ENCODE data around the gene C11orf86.
"Not testable (repeated sequence)": the region's sequence is repeated elsewhere in the genome, so short reads cannot be mapped to it uniquely, and the experiment has no call there.

C11orf86 gene, protein sequence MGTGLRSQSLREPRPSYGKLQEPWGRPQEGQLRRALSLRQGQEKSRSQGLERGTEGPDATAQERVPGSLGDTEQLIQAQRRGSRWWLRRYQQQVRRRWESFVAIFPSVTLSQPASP

DNA sequence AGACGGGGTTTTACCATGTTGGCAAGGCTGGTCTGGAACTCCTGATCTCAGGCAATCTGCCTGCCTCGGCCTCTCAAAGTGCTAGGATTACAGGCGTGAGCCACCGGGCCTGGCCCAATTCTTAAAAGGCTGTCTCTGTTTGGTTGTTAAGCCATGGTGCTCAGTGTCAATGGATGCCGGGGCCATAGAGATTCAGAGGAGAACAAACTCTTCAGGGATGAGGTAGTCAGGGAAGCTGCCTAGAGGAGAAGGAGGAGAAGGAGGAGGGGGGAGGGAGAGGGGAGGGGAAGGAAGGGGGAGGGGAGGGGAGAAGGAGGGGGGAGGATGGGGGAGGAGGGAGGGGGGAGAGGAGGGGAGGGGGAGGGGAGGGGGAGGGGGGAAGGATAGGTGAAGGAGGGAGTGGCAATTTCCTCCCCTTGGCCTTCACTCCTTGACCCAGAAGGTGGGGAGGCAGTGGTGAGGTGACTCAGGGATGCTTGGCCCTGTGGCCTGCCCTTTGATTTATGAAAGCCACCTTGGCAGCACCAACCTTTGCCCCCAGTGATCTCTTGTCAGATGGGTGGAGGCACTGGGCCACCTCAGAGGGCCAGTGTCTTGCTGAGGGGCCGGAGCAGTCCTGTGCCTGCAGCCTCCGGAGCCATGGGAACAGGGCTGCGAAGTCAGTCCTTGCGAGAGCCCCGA is at the start of gene C11orf86:
Gene C11orf86 (plus strand): TSS at position 581 of the 681 bp plus-strand sequence. CDS start 59 bp downstream, at position 640.
- no peak for DNase-seq

DNA sequence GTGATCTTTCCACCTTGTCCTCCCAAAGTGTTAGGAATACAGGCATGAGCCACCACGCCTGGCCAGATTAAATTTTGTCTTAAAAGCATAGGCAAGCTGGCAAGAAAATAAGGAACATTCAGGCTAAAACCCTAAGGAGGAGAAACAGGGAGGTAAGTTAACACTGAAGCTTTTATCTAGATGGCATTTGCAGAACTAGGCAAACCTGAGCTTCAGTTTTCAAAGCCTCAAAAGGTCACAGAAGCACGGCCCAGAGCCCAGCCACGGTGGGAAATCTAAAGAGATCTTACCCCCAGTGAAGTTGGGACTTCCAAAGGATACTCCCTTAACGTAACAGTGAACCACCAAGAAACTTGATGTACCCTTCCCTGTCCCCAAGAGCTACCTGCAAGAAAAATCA is 45.4 kb upstream of the C11orf86 start:
- no peak for DNase-seq

DNA sequence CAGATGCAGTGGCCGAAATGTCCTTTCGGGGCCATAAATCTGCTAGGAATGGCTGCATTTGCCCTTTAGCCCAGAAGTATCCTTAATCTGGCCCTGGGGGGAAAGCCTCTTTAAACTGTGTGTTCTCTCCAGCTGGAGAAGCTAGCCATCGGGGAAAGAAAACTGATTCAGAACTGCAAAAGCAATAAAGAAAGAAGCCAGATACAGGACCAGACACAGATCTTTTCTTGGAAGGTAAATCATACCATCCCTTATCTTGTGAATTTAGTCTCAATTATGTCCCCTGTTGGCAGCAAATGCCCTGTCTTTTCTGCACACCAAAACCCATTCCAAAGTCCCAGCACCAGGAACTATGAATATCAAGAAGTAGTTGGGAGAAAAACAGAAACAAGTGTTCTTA is 42.6 kb upstream of the C11orf86 start:
- DNase-seq, result no peak

DNA sequence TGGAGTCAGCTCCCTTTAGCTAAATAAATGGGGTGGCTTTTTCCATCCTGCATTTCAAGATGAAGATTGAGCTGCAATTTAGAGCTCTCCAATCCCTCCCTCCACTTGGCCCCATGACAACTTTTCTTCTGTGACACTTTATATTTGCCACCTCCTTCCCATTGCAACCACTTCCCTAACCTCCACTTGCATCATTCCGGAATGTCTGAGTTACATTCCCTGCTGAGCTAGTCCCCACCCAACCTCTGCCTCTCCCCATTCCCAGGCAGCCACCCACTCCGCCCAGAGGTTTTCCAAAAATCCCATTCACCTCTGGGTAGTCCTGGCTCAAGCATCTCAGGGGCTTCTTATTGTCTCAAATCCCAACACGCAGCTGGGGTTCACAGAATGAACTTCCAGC is 41.6 kb upstream of the C11orf86 start:
- DNase-seq, result no peak

DNA sequence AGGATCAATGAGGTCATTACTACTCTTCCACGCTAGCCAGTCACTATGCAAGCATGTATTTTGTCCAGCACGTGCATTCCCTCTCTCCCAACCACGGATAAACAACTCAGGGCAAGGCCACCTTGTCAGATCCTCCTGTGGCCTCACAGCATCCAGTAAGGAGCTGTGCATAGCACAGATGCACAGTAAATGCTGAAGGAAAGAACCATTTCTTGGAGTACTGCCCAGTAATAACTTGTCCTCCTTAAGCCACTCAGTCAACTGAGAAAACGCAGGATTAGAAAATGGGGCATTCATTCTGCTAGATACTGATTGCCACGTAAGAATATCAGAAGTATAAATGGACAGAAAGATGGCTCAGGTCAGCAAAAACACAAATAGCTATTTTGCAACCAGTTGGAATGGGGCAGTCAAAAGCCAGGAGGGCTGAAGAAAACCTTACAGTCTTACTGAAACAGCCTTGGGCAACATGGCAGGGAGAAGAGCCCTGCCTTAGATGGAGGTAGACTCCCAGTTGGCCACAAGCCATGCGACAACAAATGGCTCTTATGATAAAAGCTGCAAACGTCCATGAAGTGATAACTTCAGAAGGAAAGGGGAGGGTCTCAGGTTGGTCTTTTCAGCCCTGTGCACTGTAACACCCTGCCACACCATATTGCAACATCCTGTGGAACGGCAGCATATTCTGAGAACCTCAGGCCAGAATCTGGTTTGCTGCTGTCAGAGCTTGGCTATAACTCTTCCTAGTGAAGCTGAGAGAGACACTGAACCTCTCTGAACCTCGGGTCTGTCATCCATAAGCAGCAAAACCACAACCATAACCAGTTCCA is 39.9 kb upstream of the C11orf86 start:
- no peak for DNase-seq

DNA sequence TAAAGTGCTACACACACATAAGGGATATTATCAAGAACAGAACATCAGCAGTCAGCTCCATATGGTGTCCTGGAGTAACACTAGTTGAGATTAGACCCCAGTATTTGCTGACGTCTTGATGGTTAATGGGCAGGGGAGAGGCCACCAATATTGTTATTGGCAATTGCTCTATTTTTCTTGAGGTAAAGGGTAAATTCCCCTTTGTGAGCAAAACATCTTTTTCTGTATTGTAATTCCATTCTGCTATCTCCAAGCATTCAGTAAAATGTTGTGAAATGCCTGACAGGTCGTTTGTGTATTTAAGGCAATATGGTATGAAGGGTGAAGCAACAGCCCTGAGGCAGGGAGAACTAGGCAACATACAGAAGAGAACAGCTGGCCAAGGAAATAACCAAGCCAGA is 38.8 kb upstream of the C11orf86 start:
- DNase-seq, result no peak

DNA sequence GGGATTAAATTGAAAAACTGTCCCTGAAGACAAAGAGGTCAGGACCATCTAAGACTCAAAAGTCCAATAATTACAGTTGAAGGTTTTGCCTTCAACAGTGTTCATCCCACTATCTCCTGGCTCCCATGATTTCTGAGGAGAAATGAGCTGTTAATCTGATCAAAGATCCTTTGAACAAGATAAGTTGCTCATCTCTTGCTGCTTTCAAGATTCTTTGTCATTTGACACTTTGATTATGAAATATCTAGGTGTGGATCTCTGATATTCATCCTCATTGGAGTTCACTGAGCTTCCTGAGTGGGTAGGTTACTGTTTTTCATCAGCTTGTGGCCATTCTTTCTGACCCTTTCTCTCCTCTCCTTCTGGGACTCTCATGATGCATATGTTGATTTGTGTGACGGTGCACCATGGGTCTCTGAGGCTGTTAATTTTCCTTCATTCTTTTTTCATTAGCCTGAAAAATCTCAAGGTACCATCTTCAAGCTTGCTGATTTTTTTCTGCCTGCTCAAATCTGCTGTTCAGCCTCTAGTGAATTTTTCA is 37.8 kb upstream of the C11orf86 start:
- no peak for DNase-seq

DNA sequence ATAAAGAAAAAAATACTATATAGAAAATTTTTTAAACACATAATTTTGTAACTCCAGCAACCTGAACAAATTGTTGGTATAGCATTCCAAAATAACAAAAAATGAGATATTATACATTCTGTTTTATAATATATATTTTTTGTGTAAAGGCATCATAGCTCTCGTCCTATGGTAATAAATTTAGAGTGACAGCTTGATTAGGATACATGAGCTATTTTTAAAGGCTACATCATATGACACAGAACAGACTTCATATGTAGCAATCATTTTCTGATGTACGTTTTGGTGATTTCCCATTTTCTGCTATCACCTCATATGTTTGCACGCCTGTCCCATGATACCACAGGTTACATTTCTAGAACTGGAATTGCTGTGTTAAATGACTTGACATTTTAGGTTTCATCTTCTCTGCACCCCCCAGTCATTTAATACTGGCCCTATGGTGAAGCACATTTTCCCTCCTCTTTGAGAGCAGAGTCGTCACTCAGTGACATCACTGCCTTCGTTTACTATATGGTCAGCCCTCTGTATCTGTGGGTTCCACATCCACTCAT is 36.4 kb upstream of the C11orf86 start:
- DNase-seq, result no peak

DNA sequence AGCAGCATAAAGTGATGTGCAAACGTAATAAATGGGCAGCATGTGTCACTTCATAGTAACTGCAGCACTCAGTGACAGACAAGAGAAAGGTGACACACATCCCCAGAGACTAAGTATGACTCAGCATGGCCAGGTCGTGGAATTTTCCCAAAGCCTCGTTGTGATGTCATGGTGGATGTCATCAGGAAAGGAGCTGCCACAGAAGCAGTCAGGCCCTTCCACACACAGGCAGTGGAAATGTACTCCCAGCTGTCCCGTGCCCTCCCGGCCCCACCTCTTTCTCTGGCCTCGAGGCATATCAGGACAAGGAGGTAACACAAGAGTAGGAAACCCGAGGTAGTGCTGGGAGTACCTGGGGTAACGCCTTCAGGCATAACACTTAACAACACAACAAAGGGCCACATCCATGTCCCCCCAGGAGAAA is 25.0 kb upstream of the C11orf86 start:
- peak; percentile 50 for DNase-seq

DNA sequence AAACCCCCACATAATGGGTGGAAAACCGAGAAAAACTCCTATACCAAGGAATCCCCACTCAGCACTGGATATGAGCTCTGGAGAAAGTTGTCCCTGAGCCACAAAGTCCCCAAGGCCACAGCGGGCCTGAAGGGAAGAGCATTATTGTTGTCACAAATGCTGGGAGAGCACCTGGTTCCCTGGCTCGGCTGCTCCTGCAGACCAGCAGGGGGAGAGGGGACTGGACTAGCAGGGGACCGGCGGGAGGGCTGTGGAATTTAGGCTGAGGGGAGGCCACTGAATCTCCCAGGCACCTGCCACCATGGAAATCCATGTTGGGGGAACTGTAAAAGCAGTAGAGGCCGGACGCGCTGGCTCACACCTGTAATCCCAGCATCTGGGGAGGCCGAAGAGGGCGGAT is 24.0 kb upstream of the C11orf86 start:
- no peak for DNase-seq

DNA sequence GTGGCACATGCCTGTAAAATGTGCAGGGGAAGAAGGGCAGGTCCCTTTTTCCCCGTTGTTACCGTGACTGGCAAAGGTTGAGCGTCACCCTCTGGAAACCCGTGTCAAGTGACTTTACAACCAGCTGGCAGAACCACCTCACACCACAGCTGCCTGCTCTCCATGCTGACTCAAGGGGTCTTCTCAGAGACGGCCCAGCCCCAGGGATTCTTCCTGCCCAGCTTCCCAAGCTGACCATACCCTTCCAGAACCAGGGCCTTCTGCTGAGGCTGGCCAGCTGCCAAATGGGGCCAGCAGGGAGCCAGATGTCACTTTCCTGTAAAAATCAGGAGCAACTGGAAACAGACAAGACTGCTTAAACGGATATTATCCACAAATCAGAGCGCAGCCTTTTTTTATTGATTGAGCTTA is 23.2 kb upstream of the C11orf86 start:
- DNase-seq, result peak; percentile 56

DNA sequence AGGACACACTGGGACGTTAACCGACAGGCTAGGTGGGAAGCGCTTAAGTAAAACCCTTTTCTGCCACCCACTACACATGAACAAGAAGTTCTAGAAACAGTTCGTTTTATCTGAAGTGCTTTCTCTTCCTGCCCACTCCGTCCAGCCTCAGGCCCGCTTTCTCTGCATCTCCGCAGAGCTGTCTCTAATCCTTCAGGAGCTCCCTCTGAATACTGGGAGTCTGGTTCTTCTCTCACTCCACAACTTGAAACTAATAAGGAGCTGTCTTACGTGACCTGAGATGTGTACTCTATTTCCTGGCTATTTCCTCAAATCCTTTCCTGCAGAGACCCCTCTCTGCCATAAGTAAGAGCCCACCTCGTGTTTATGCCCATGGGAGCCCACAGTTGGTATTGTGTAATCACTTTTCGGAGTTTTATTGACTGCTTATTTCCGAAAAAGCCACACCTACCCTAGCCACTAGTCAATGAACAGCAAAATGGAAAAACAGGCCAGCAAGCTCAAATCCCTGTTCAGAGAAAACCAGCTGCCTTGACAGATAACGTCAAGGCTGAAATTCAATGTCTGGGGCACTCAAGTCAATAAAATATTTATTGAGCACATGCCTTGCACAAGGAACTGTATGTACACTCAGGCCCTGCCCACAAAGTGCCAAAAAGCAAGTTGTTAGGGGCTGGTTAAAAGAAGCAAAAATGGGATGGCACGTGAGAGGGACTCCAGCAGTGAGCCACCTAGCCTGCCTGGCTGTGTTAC is 21.8 kb upstream of the C11orf86 start:
- DNase-seq, result no peak

DNA sequence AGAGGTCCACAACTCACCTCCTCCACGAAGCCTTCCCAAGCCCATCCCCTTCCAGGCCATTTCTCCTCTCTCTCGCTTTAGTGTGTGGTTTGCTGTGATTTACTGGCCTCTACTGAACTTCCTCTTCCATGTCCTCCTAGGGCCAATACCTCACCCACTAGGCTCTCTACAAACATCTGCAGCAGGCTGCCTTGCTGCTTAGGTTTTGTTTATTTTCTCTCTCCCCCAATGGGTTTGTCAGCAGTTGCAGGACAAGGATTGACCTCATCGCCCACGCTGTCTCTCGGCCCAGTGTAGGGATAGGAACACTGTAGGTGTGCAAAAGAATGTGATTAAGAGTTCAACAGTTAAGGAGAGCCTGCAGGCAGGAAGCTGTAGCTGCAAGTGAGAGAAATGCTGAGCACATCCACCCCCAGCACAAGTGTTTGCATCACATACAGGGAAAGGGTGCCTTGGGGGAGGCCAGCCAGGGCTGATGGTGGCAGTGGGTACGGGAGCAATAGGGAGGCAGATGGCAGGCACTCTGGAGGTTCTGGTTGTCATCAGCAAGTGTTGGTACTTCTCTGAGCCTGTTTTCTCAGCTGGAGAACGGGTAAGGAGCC is 18.3 kb upstream of the C11orf86 start:
- DNase-seq, result peak; percentile 4

DNA sequence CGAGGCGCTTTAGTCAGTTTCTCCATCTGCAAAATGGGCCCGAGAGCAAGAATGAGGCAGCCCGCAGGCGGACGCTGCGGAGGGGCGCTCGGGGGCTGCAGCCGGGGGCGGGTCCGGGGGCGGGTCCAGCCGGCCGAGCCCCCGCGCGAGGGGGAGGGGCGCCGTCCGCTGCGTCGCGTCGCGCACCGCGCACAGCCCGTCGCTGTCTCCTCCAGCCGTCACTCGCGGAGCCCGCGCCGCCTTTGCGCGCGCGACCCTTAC is 17.2 kb upstream of the C11orf86 start:
- DNase-seq, result peak; percentile 82

DNA sequence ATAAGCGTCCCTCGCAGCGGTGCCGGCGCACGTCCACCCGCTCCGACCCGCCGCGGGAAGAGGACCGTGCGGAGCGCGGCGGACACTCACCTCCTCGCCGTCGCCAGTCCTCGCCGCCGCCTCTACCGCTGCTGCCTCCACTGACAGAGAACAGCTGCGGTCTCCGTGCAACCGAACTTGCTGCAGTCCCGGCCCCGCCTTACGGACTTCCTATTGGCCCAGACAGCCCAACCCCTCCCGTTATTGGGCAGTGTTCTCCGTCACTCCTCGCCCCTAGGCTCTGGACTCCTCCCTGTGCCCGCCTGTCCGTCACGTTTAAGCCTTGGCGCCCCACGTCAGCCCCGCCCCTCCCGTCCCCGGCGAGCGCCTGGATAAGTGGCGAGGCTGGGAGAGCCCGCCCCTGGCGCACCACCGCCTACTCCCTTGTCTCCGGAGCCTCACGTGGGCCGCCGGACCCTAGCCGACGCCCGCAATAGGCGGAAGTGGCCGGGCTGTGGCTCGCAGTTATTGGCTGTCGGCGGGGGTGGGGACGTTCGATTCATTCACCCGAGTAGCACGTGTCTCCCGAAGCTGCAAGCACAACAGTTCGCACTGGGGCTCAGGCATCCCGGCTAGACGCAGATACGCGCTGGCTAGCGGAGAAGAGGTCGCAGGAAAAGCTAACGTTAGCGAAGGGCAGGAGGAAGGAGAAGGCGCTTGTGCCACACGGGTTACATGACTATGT is 16.7 kb upstream of the C11orf86 start, which contains the start of gene PC:
Gene PC (minus strand): TSS at position 152 of the 724 bp plus-strand sequence. CDS start 86,224 bp downstream, outside the sequence.
- DNase-seq, result peak; percentile 99

DNA sequence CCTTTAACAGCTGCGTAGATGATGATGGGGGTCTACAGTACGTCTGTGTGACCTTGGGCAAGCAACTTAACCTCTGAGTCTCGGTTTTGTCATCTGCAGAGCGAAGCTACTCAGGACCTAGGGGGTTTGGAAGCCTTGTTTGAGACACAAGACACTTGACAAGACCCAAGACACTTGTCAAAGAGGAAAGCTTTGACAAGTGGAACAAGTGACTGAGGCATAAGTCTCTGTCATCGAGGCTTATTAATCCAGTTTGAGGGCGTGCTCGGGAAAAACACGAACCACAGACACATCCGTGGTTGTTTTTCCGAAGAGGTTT is 16.2 kb upstream of the C11orf86 start:
- DNase-seq, result no peak

DNA sequence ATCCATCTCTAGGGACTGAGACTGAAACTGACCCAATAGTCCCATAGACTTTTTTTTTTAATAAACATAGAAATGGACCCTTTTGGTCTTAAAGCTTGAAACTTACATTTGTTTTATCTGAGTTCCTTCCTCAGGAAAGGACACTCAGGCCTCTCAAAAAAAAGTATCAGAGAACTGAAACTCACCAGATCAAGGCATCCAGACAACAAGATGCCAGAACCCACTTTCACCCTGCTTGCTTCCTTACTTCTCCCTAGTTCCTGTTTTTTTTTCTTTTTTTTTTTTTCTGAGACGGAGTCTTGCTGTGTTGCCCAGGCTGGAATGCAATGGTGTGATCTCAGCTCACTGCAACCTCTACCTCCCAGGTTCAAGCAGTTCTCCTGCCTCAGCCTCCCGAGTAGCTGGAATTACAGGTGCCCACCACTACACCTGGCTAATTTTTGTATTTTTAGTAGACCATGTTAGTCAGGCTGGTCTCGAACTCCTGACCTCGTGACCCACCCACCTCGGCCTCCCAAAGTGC is 13.4 kb upstream of the C11orf86 start:
- DNase-seq, result not testable (repeated sequence)

DNA sequence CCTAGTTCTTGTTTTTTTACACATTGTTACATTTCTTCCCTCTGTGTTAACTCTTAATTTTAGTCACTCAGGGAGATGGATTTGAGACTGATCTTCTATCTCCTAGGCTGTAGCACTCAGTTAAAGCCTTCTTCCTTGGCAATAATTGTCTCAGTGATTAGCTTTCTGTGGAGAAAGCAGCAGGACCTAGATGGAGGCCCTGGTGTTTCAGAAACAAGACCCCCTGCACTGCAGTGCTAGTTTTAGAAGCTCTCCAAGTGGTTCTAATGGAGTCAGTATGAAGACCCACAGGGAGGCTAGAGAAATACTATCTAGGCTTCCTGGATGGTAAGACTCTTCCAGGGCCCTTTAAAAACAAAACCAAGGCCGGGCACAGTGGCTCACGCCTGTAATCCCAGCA is 12.9 kb upstream of the C11orf86 start:
- no peak for DNase-seq

DNA sequence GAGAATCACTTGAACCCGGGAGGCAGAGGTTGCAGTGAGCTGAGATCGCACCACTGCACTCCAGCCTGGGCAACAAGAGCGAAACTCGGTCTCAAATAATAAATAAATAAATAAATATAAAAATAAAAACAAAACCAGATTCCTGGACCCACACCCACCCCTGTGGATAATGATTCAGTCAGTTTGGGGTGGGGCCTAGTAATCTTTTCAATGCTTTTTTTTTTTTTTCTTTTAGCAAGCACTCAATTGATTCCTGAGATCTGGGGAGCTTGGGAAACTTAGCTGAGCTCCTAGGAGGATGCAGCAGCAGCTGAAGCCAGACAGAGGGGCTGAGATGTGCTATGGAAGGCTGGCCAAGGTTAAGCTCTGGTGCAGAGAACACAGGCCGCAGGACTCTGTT is 12.3 kb upstream of the C11orf86 start:
- DNase-seq, result no peak

DNA sequence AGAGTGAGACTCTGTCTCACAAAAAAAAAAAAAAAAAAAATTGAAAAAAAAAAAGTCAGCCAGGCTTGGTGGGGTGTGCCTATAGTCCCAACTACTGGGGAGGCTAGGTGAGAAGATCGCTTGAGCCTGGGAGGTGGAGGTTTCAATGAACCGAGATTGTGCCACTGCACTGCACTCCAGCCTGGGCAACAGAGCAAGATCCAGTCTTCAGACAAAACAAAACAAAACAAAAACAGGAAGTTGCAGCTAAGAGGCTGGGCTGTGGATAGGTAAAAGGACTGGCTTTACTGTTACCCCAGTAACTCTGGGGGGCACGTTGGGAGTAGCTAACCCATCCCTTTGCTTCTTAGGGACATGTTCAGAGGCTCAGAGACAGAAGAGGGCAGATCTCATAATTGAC is 10.6 kb upstream of the C11orf86 start:
- no peak for DNase-seq

DNA sequence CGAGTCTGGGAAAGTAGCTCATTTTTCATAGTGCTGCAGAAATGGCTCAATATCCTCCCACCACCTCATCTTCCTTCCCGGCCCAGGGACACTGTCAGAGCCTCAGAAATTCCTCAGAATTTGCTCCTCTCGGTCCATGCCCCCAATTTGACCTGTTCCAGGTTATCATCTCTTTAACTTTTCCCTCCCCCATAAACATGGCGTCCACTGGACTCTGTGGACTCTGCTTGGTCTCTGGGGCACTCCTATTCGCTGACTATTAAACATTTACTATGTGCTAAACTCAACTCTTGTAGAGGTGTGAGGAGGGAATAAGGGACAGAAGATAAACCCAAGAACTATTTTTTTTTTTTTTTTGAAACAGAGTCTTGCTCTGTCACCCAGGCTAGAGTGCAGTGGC is 8.8 kb upstream of the C11orf86 start:
- DNase-seq, result no peak

All from NCI-H345 (cell line).